ENCODE measurements around the gene LCN1. TPM values are rescaled to one million over a fixed set of nuclear protein-coding genes. Genes with fewer than 3 reads are reported as not detected.

Gene LCN1
- total and polyA plus RNA-seq, 2 of the 8 experiments (the other 6 are each of a cell fraction or from before 2014, with no cell fraction given), result not detected

DNA sequence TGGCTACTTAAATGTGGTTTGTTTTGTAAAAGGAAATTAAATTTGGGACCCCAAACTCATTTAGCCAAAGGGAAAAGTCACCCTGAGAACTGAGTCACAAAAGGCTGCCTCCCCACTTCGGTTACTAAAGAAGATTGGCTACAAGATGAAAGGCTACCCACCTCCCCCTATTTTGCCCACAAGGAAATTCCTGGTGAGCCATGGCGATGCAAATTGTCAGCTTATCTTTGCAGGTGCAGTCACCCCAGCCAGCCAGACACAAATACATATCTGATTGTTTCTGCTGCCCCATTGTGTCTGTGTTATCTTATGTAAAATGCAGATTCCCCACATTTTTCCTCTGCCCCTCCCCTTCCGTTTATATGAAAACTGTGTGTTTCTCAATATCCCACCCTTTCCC lies 49.2 kb downstream of the LCN1 start:
- Histone ChIP-seq H3K79me1 (ENCODE audit: low read depth, low read length) (no peaks in the 10 kb centered on the region), H3K27me3 (replicated peaks in 1 of 4; ENCODE audit: control insufficient read depth in 3 of 4, extremely low read depth in 1 of 4, insufficient read depth in 3 of 4, low read length in 3 of 4) (no peaks in the 10 kb centered on the region), H2BK5ac (ENCODE audit: low read depth, low read length) (no peak overlapping the region), H3K23ac (ENCODE audit: insufficient read length) (no peak overlapping the region), H2BK120ac (replicated peaks; ENCODE audit: low read depth, low read length) (no peak overlapping the region), H2AFZ (ENCODE audit: low read length) (no peak overlapping the region), H2BK15ac (ENCODE audit: low read length) (no peak overlapping the region), H3K9me3 (ENCODE audit: insufficient read depth in 2 of 2, low read depth in 1 of 2, low read length in 1 of 2) (peaks cover 0 to 13% of the 10 kb centered on the region in 2 experiments; a peak in 3 of 4 replicates), H3K4me2 (ENCODE audit: insufficient read depth in 1 of 2, low read depth in 2 of 2, low read length in 2 of 2) (peak overlapping the region in 1 of 2 experiments; percentile 14; a peak in 1 of 4 replicates), H3K79me2 (ENCODE audit: control insufficient read depth in 1 of 2, insufficient read depth in 2 of 2, low read length in 2 of 2) (no peaks in the 10 kb centered on the region), H3K4me3 (ENCODE audit: extremely low read depth in 1 of 4, insufficient read depth in 2 of 4, low read depth in 3 of 4, low read length in 4 of 4) (no peak overlapping the region), H3K23me2 (ENCODE audit: low read depth, low read length) (peaks cover 10% of the 10 kb centered on the region; the same call in 1 of the 2 replicates), H4K20me1 (replicated peaks in 1 of 2; ENCODE audit: control insufficient read depth in 1 of 2, insufficient read depth in 2 of 2, low read length in 2 of 2) (peaks cover 0 to 4% of the 10 kb centered on the region in 2 experiments), H4K91ac (replicated peaks; ENCODE audit: insufficient read length, low read length) (no peak overlapping the region), H3K4me1 (replicated peaks in 1 of 4; ENCODE audit: control insufficient read depth in 3 of 4, insufficient read depth in 4 of 4, low read length in 3 of 4) (0 out of 7 replicates have a peak, but pooled peaks cover 0 to 3% (median 0%) of the 10 kb centered on the region in 4 experiments), H2BK12ac (ENCODE audit: low read depth, low read length) (no peak overlapping the region), H3K9ac (replicated peaks in 1 of 4; ENCODE audit: extremely low read depth in 1 of 4, low read depth in 3 of 4, low read length in 3 of 4) (no peak overlapping the region), H3K14ac (ENCODE audit: insufficient read length) (no peak overlapping the region), H4K5ac (ENCODE audit: insufficient read length, low read depth, low read length) (no peak overlapping the region), H3K4ac (replicated peaks; ENCODE audit: insufficient read length, low read depth, low read length) (no peak overlapping the region), H4K8ac (ENCODE audit: extremely low read depth, insufficient read depth, low read length) (no peak overlapping the region), H3K27ac (ENCODE audit: low read depth, low read length) (no peak overlapping the region), H3K18ac (ENCODE audit: extremely low read depth, low read length) (no peak overlapping the region), H2BK20ac (ENCODE audit: low read length) (no peak overlapping the region), H2AK5ac (ENCODE audit: low read depth, low read length) (no peak overlapping the region), H3K36me3 (ENCODE audit: control insufficient read depth in 2 of 4, insufficient read depth in 4 of 4, low read length in 3 of 4) (no peaks in the 10 kb centered on the region), H3K56ac (replicated peaks; ENCODE audit: insufficient read length, low read depth, low read length) (no peak overlapping the region)
- TF ChIP-seq NANOG (IDR thresholded peaks at IDR 0.05; ENCODE audit: insufficient read depth, low read depth, low read length, poor library complexity, severe bottlenecking) (no peak), GTF2F1 (IDR thresholded peaks at IDR 0.05; ENCODE audit: borderline replicate concordance, low read depth, low read length) (no peak), PHF8 (conservative IDR thresholded peaks at IDR 0.05; ENCODE audit: low read depth, low read length) (no peak), GABPA (IDR thresholded peaks at IDR 0.05; ENCODE audit: borderline replicate concordance, insufficient read depth, low read length) (no peak), SIX5 (IDR thresholded peaks at IDR 0.05; ENCODE audit: low read depth, low read length) (no peak)
- TF ChIP-seq, protein P1, sequence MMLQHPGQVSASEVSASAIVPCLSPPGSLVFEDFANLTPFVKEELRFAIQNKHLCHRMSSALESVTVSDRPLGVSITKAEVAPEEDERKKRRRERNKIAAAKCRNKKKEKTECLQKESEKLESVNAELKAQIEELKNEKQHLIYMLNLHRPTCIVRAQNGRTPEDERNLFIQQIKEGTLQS (IDR thresholded peaks at IDR 0.05; ENCODE audit: insufficient read depth, low read depth, low read length), result no peak
- TF ChIP-seq, protein P2, sequence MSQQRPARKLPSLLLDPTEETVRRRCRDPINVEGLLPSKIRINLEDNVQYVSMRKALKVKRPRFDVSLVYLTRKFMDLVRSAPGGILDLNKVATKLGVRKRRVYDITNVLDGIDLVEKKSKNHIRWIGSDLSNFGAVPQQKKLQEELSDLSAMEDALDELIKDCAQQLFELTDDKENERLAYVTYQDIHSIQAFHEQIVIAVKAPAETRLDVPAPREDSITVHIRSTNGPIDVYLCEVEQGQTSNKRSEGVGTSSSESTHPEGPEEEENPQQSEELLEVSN (IDR thresholded peaks at IDR 0.05), result no peak
- ChIA-PET POLR2A (ENCODE audit: partially characterized antibody) (no interaction called here), CTCF (ENCODE audit: partially characterized antibody) (no interaction called here)
- 36% methylated on average over 3 of the region's 3 CpGs; no CpG with 5 or more reads in 1 of the 2 experiments for WGBS, 2 experiments (ENCODE audit: extremely low coverage in 1 of 2, insufficient coverage in 1 of 2, insufficient read length in 1 of 2, insufficient replicate concordance in 2 of 2, low coverage in 1 of 2, low lambda C conversion rate in 2 of 2, missing lambda C conversion rate in 1 of 2)
- FAIRE-seq, result no peak
- DNase-seq (ENCODE audit: low read depth in 1 of 2, low spot score in 2 of 2), result no peak

Data from H1 (cell line).